Stimulated activated CD4-positive, alpha-beta T cell treated with anti-CD3 and anti-CD28 coated beads, Interleukin-2, amount 100 ng/mL, for 24 hours (primary cell): ENCODE data around the gene PHF14.

Source experiments
- DNase-seq, 2 donors: peaks; one replicate each; pipeline ENCODE4 v3.0.0-alpha.2; 2020

PHF14 gene

GRCh38 chr7:11216276-11216675, 242.6 kb downstream of the PHF14 start:
- DNase-seq: no peak

GRCh38 chr7:11217848-11218565, 244.3 kb downstream of the PHF14 start:
- DNase-seq: no peak
